Measurements from ENCODE around the gene ZBTB38.

Gene ZBTB38

GRCh38 chr3:141387516-141387915 lies 19.2 kb downstream of the ZBTB38 start:
- Mint-ChIP-seq H3K9me3 (no peaks in the 10 kb centered on the region), H3K27me3 (ENCODE audit: low read depth) (no peaks in the 10 kb centered on the region), H3K27ac (peak overlapping the region; percentile 94 to 99 (median 99)), H3K4me1 (peaks cover 59% of the 10 kb centered on the region), H3K36me3 (ENCODE audit: low read depth) (peaks cover 5% of the 10 kb centered on the region), H3K4me3 (peak overlapping the region; percentile 46 to 88 (median 83))
- TF ChIP-seq CTCF (IDR thresholded peaks at IDR 0.05; ENCODE audit: unreplicated experiment in 3 of 3) = no peak

GRCh38 chr3:141388395-141388794 lies 20.1 kb downstream of the ZBTB38 start:
- no peak for TF ChIP-seq CTCF (IDR thresholded peaks at IDR 0.05; ENCODE audit: unreplicated experiment in 3 of 3)
- H3K36me3 Mint-ChIP-seq (ENCODE audit: low read depth) = peaks cover 6% of the 10 kb centered on the region
- H3K4me3 Mint-ChIP-seq = peak overlapping the region in 2 of 3 experiments; percentile 47 to 78
- H3K9me3 Mint-ChIP-seq = no peaks in the 10 kb centered on the region
- peaks cover 63% of the 10 kb centered on the region for H3K4me1 Mint-ChIP-seq
- H3K27ac Mint-ChIP-seq = peak overlapping the region in 2 of 3 experiments; percentile 78 to 93
- no peaks in the 10 kb centered on the region for H3K27me3 Mint-ChIP-seq (ENCODE audit: low read depth)

- no peak for TF ChIP-seq CTCF (IDR thresholded peaks at IDR 0.05; ENCODE audit: unreplicated experiment in 3 of 3)
- no peaks in the 10 kb centered on the region for H3K27me3 Mint-ChIP-seq (ENCODE audit: low read depth)
- H3K4me1 Mint-ChIP-seq = peaks cover 57% of the 10 kb centered on the region
- H3K27ac Mint-ChIP-seq = peak overlapping the region in 2 of 3 experiments; percentile 78 to 93
- H3K4me3 Mint-ChIP-seq = peak overlapping the region in 2 of 3 experiments; percentile 47 to 78
- H3K9me3 Mint-ChIP-seq = no peaks in the 10 kb centered on the region
- H3K36me3 Mint-ChIP-seq (ENCODE audit: low read depth) = peaks cover 8% of the 10 kb centered on the region
Observed at GRCh38 chr3:141388823-141389621, 20.7 kb downstream of the ZBTB38 start.

GRCh38 chr3:141389703-141390102 lies 21.4 kb downstream of the ZBTB38 start:
- Mint-ChIP-seq H3K4me3 (no peak overlapping the region), H3K4me1 (peaks cover 50% of the 10 kb centered on the region), H3K27me3 (ENCODE audit: low read depth) (no peaks in the 10 kb centered on the region), H3K36me3 (ENCODE audit: low read depth) (peaks cover 8% of the 10 kb centered on the region), H3K9me3 (no peaks in the 10 kb centered on the region), H3K27ac (peak overlapping the region in 2 of 3 experiments; percentile 78 to 93)
- no peak for TF ChIP-seq CTCF (IDR thresholded peaks at IDR 0.05; ENCODE audit: unreplicated experiment in 3 of 3)

GRCh38 chr3:141390747-141391146 lies 22.4 kb downstream of the ZBTB38 start:
- Mint-ChIP-seq H3K4me3 (no peak overlapping the region), H3K27ac (peak overlapping the region in 1 of 3 experiments; percentile 81), H3K36me3 (ENCODE audit: low read depth) (peaks cover 14% of the 10 kb centered on the region), H3K27me3 (ENCODE audit: low read depth) (no peaks in the 10 kb centered on the region), H3K9me3 (peaks cover under 1% of the 10 kb centered on the region), H3K4me1 (peaks cover 40% of the 10 kb centered on the region)
- TF ChIP-seq CTCF (IDR thresholded peaks at IDR 0.05; ENCODE audit: unreplicated experiment in 3 of 3) = no peak
